GM21390 (cell line): Measurements from ENCODE around the gene SMARCD3.

Experiments
- ATAC-seq: cut with Tn5 transposase; IDR thresholded peaks from one replicate; pipeline ENCODE4 v1.9.1; 2021; ENCODE audit not compliant: unreplicated experiment

The SMARCD3 gene

GRCh38 chr7:151248346-151249033, at the start of gene SMARCD3:
Gene SMARCD3, minus strand, starts transcription at chr7:151248694. Its CDS starts 132 bp downstream, at chr7:151248562.
- no peak for ATAC-seq

DNA sequence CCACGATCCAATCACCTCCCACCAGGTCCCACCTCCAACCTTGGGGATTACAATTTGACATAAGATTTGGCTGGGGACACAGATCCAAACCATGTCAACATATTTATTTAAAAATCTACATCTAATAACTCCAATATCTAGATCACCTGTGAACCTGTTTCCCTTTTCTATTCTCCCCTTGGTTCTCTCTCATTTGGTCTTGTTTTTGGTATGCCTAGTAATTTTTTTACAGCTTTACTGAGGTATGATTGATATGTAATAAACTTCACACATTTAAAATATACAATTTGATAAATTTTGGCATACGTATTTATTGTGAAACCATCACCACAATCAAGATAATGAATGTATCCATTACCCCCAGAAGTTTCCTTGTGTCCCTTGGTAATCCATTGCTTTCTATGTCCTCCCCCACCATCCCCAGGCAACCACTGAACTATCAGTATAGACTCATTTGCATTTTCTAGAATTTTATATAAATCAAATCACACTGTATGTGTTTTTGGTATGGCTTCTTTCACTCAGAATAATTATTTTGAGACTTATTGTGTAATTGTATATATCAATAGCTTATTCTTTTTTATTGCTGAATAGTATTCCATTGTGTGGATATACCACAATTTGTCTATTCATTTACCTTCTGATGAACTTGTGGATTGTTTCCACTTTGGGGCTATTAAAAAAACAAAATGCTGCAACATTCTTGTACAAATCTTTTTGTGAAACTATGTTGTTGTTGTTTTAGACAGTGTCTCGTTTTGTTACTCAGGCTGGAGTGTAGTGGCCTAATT, 47.9 kb upstream of the SMARCD3 start:
- ATAC-seq = no peak

GRCh38 chr7:151292850-151293249, 44.4 kb upstream of the SMARCD3 start:
- ATAC-seq = no peak

- ATAC-seq = no peak
Observed at GRCh38 chr7:151291206-151291605, 42.7 kb upstream of the SMARCD3 start.

DNA sequence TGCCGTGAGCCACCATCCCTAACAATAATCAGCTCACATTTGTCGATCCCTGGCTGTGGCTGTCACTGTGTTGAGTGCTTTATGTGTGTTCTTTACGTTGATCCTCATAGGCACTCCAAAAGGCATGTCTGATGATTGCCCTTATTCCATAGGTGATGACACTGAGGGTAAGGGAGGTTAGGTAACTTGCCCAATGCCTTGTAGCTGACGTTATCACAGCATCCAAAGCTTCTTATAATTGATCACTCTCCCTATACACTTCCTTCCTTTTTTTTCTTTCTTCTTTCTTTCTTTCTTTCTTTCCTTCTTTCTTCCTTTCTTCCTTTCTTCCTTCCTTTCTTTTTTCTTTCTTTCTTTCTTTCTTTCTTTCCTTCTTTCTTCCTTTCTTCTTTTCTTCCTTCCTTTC, 41.9 kb upstream of the SMARCD3 start:
- no peak for ATAC-seq

- no peak for ATAC-seq
Observed at GRCh38 chr7:151289891-151290290, 41.4 kb upstream of the SMARCD3 start.

DNA sequence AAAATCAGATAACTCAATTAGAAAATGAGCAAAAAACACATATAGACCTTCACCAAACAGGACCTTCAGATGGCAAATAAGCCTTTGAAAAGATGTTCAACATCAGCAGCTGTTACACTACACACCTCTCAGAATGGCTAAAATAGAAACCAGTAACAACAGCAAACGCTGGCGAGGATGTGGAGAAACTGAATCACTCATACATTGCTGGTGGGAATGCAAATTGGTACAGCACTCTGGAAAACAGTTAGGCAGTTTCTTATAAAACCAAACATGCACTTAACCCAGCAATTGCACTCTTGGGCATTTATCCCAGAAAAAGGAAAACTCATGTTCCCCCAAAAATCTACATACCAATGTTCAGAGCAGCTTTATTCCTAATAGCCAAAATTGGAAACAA, 37.7 kb upstream of the SMARCD3 start:
- ATAC-seq = no peak

DNA sequence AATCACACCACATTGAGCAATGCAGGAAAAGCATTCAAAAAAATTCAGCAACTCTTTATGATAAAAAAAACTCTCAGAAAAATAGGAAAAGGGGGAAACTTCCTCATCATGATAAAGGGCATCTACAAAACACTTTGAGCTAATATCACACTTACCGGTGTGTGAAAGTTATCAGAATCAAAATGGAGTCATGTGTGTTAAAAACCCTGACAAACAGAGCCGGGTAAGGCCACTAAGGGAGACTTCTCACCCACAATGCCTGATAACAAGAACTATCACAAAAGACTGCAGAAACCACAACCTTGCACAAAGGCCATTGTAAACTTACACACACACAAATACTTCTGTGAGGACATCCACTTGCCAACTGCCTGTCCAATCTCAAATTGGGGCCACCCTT, 34.8 kb upstream of the SMARCD3 start:
- no peak for ATAC-seq

DNA sequence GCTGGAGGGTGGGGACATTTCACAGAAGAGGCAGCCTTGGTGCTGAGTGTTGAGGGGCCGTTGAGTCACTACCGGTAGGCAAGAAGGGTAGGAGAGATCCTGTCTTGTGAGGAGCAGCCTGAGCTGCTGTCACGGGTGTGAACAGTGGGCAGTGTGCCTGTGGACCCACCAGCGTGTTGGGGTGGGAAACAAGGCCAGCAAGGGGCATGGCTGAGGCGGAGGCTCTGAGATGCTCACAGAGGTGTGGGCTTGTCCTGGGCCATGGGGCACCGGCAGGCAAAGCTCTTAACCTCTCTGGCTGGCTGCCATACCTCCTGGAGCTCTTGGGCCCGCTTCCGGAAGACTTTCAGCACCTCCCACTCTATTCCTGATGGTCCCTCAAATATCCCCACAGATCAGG, 33.6 kb upstream of the SMARCD3 start:
- ATAC-seq = no peak

- ATAC-seq = no peak
Observed at GRCh38 chr7:151281686-151282085, 33.2 kb upstream of the SMARCD3 start.

DNA sequence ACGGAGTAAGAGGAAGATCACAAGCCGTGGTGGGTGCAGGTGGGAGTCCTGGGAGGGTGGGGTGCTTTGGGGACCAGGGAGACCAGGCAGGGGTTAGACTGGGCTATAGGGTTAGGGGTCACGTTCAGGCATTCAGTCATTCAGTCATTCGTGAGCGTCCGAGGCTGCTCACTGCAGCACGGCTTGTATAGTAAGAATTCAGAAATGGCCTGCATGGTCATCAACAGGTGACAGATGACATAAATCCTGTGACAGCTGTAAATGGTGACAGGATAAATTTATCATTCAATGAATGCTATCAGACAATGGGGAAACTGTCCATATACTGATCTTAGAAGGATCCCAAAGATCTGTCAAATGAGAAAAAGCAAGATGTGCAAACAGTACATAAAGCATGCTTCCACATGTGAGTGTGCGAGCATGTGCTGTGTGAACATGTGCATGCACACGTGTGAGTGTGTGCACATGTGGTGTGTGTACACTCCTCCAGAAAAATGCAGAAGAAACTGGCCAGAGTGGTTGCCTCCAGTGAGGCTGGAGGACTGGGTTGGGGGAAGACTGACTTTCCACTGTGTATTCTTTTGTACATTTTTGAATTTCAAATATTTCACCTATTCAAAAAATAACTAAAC, 32.0 kb upstream of the SMARCD3 start:
- no peak for ATAC-seq

DNA sequence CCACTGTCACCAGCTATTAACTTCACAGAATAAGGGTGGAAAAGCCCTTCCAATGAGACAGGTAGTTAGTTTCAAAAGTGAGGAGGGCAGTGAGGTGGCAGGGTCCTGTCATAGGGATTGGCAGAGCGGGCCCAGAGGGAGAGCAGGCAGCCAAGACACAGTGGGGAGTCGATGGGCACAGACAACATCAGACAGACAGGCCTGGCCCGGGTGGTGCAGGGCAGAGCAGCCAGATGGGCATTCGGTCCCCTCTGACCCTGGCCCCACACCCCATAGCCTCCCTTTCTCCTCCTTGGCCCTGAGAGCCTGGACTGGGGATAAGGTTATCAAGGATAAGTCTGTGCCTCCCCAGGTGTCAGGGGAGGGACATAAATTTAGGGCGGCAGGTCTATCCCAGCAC, 31.4 kb upstream of the SMARCD3 start:
- no peak for ATAC-seq

GRCh38 chr7:151278949-151279348, 30.5 kb upstream of the SMARCD3 start:
- ATAC-seq = no peak

DNA sequence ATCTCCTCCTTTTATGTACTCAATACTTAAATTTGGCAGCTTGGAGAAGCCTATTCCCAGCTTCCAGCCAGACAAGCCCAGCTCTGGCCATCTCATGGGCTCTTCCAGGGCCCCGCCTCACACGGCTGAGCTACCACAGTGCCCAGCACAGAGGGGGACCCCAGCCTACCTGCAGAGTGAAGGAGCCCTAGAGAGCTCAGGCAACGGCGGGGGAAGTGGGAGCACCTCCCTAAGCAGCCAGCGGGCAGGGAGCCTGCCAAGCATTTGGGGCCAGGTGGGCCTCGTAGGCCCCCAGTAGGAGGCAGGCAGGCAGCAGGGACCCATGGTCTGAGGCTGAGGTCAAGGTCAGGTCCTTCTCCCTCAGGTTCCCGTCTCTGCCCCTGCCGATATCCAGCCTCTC, 29.1 kb upstream of the SMARCD3 start:
- ATAC-seq = no peak

GRCh38 chr7:151276666-151277590, 28.4 kb upstream of the SMARCD3 start:
- no peak for ATAC-seq

- ATAC-seq = no peak
Observed at GRCh38 chr7:151275813-151276577, 27.5 kb upstream of the SMARCD3 start.

- ATAC-seq = no peak
Observed at GRCh38 chr7:151274936-151275812, 26.7 kb upstream of the SMARCD3 start.

GRCh38 chr7:151274396-151274795, 25.9 kb upstream of the SMARCD3 start:
- no peak for ATAC-seq

- ATAC-seq = no peak
Observed at GRCh38 chr7:151273651-151274390, 25.3 kb upstream of the SMARCD3 start.
